IMR-90 (cell line): ENCODE measurements around the gene SPATA24. TPM values are rescaled to one million over a fixed set of nuclear protein-coding genes. Genes with fewer than 3 reads are reported as not detected.

Experiments
- ATAC-seq: fragments of 200-7000 bp; cut with Tn5 transposase; 2 replicates; pipeline ENCODE4 v1.9.1; 2020; ENCODE audit warnings: low read depth, mild to moderate bottlenecking, moderate library complexity
- BruUV-seq: library from RNA; stranded (reverse); fragments of 400-500 nt; replicated peaks from 2 replicates; lab custom pipeline; 2021; lab: Mats Ljungman, UMichigan
- CTCF ChIA-PET: fragments of 300-600 bp; formaldehyde crosslinking; extraction: SDS; loops from one replicate; lab custom pipeline; 2021; ENCODE audit warnings: antibody characterized with exemption; lab: Yijun Ruan, JAX
- POLR2A ChIA-PET: fragments of 300-600 bp; sonication (Branson Sonifier 250); formaldehyde crosslinking; loops from one replicate; lab custom pipeline; 2022; ENCODE audit warnings: antibody characterized with exemption; ENCODE audit not compliant: unreplicated experiment; lab: Charles Lee
- DNase-seq: peaks from one replicate; pipeline ENCODE4 v3.0.0; 2013
- H2AFZ ChIP-seq: replicated peaks from 2 replicates; pipeline ENCODE3; 2013; ENCODE audit warnings: low read length, mild to moderate bottlenecking; ENCODE audit not compliant: poor library complexity
- H2AK5ac ChIP-seq: 2 replicates; pipeline ENCODE4 v1.6.1; 2013; ENCODE audit warnings: low read depth, low read length, inconsistent platforms
- H2AK9ac ChIP-seq: replicated peaks from 2 replicates; pipeline ENCODE3; 2013; ENCODE audit warnings: mild to moderate bottlenecking, low read depth, low read length, moderate library complexity; ENCODE audit not compliant: poor library complexity
- H2BK120ac ChIP-seq: 2 replicates; pipeline ENCODE4 v1.6.1; 2013; ENCODE audit warnings: low read depth, low read length, inconsistent platforms
- H2BK15ac ChIP-seq: 3 replicates; pipeline ENCODE4 v1.6.1; 2013; ENCODE audit warnings: low read depth, low read length, inconsistent platforms
- H2BK20ac ChIP-seq: 2 replicates; pipeline ENCODE4 v1.6.1; 2013; ENCODE audit warnings: low read depth, mild to moderate bottlenecking, inconsistent platforms, low read length, moderate library complexity
- H2BK5ac ChIP-seq: 2 replicates; pipeline ENCODE4 v1.6.1; 2013; ENCODE audit warnings: mild to moderate bottlenecking, low read depth, low read length, inconsistent platforms; ENCODE audit not compliant: poor library complexity, severe bottlenecking
- H3K14ac ChIP-seq: replicated peaks from 2 replicates; pipeline ENCODE4 v1.6.1; 2013; ENCODE audit warnings: low read depth, low read length, inconsistent platforms
- H3K18ac ChIP-seq: 2 replicates; pipeline ENCODE4 v1.6.1; 2013; ENCODE audit warnings: low read depth, low read length, control low read depth
- H3K23ac ChIP-seq: 2 replicates; pipeline ENCODE4 v1.6.1; 2013; ENCODE audit warnings: low read depth, low read length, inconsistent platforms
- H3K27ac ChIP-seq: 2 replicates; pipeline ENCODE4 v1.5.1; 2013; ENCODE audit warnings: mild to moderate bottlenecking, control low read depth, low read length; ENCODE audit not compliant: insufficient read depth
- H3K27me3 ChIP-seq: 2 replicates; pipeline ENCODE4 v1.6.1; 2013; ENCODE audit warnings: low read length; ENCODE audit not compliant: control insufficient read depth, insufficient read depth
- H3K36me3 ChIP-seq: 2 replicates; pipeline ENCODE4 v1.6.1; 2013; ENCODE audit warnings: low read length, mixed read lengths; ENCODE audit not compliant: control insufficient read depth, insufficient read depth
- H3K4ac ChIP-seq: 2 replicates; pipeline ENCODE4 v1.6.1; 2013; ENCODE audit warnings: low read depth, low read length, inconsistent platforms
- H3K4me1 ChIP-seq: 2 replicates; pipeline ENCODE4 v1.6.1; 2013; ENCODE audit warnings: low read length, mixed read lengths; ENCODE audit not compliant: control insufficient read depth, insufficient read depth
- H3K4me2 ChIP-seq: 2 replicates; pipeline ENCODE4 v1.6.1; 2013; ENCODE audit warnings: low read depth, mild to moderate bottlenecking, control low read depth, low read length, moderate library complexity
- H3K4me3 ChIP-seq: 2 replicates; pipeline ENCODE4 v1.5.1; 2013; ENCODE audit warnings: low read depth, mild to moderate bottlenecking, control low read depth, low read length, moderate library complexity; ENCODE audit not compliant: insufficient read depth
- H3K56ac ChIP-seq: 2 replicates; pipeline ENCODE4 v1.6.1; 2013; ENCODE audit warnings: low read length, inconsistent platforms; ENCODE audit not compliant: insufficient read depth; ENCODE audit errors: extremely low read depth
- H3K79me1 ChIP-seq, 2 experiments: 2 replicates each; pipeline ENCODE4 v1.6.1; 2013; ENCODE audit warnings: low read length in 2 of 2, inconsistent platforms in 1 of 2, low read depth in 1 of 2
- H3K9ac ChIP-seq: 2 replicates; pipeline ENCODE4 v1.6.1; 2013; ENCODE audit warnings: low read depth, low read length, control low read depth
- H3K9me1 ChIP-seq: 2 replicates; pipeline ENCODE4 v1.6.1; 2013; ENCODE audit warnings: low read length, inconsistent platforms; ENCODE audit not compliant: insufficient read depth
- H3K9me3 ChIP-seq: 2 replicates; pipeline ENCODE4 v1.6.1; 2013; ENCODE audit warnings: low read length; ENCODE audit not compliant: control insufficient read depth, insufficient read depth
- H4K20me1 ChIP-seq: 2 replicates; pipeline ENCODE4 v1.6.1; 2013; ENCODE audit warnings: low read length, inconsistent platforms; ENCODE audit not compliant: insufficient read depth
- H4K5ac ChIP-seq: 2 replicates; pipeline ENCODE4 v1.6.1; 2013; ENCODE audit warnings: mild to moderate bottlenecking, low read depth, low read length, control low read depth
- H4K8ac ChIP-seq, 2 experiments: 2 replicates each; pipeline ENCODE4 v1.6.1; 2013; ENCODE audit warnings: low read depth in 2 of 2, low read length in 2 of 2, control low read depth in 1 of 2, inconsistent platforms in 1 of 2
- H4K91ac ChIP-seq: 2 replicates; pipeline ENCODE4 v1.6.1; 2013; ENCODE audit warnings: low read depth, low read length, inconsistent platforms; ENCODE audit not compliant: insufficient read depth
- BHLHE40 ChIP-seq: fragments of 150-350 bp; IDR thresholded peaks from 2 replicates; pipeline ENCODE4 v1.6.1; 2016; ENCODE audit warnings: mild to moderate bottlenecking, low read depth, low read length
- MAZ ChIP-seq: IDR thresholded peaks from 2 replicates; pipeline ENCODE4 v1.6.1; 2012; ENCODE audit warnings: low read depth, mild to moderate bottlenecking, low read length, improper control_type of control experiment, moderate library complexity, borderline replicate concordance
- RFX5 ChIP-seq: IDR thresholded peaks from 2 replicates; pipeline ENCODE4 v1.8.0; 2012; ENCODE audit warnings: low read depth, mild to moderate bottlenecking, low read length, moderate library complexity
- WGBS, 2 experiments: methylation state at CpG; one replicate each; pipeline versions ENCODE4 v1.1.5 to v1.1.7; 2013; ENCODE audit warnings: missing lambda C conversion rate in 2 of 2; ENCODE audit not compliant: insufficient read length in 1 of 2; ENCODE audit errors: extremely low coverage in 2 of 2; 5-methylcytosine and 5-hydroxymethylcytosine counted together
- dilution Hi-C: fragments of 300-500 bp; cut with HindIII; formaldehyde crosslinking; loops from one replicate; pipeline ENCODE4 v1.14.3; 2018; ENCODE audit warnings: low sequenced_read_pairs; ENCODE audit not compliant: unreplicated experiment
- in situ Hi-C: fragments of 300-500 bp; cut with MboI; formaldehyde crosslinking; loops from 3 replicates; pipeline ENCODE4 v1.14.3; 2019; ENCODE audit warnings: low sequenced_read_pairs, inconsistent platforms, mixed read lengths
- intact Hi-C: fragments of 100-400 bp; cut with micrococcal nuclease; formaldehyde crosslinking; loops from 2 replicates; pipeline ENCODE4 v1.10.0; 2022
- polyA plus RNA-seq, 3 experiments: library from polyadenylated mRNA; depleted of rRNA; stranded (reverse); fragments of >200 nt; gene quantifications; 2 replicates each; pipeline ENCODE4 v1.2.3, GENCODE V29; 2012; ENCODE audit warnings: low replicate concordance in 1 of 3
- total RNA-seq: library from RNA; depleted of rRNA; stranded (reverse); fragments of >200 nt; gene quantifications from 2 replicates; pipeline ENCODE4 v1.2.3, GENCODE V29; 2012

Gene SPATA24
- total and polyA plus RNA-seq, 2 of the 4 experiments (the other 2 are of a cell fraction), result 4.1 to 4.3 TPM

- dilution Hi-C loops (no loop called here), intact Hi-C loops (no loop called here), in situ Hi-C loops (no loop called here)
- H2BK20ac ChIP-seq, result no peak overlapping the region
- no peak overlapping the region for H3K4me3 ChIP-seq
- no peaks in the 10 kb centered on the region for H3K36me3 ChIP-seq
- ATAC-seq (no peak), DNase-seq (no peak)
- no peak overlapping the region for H2BK120ac ChIP-seq
- H4K5ac ChIP-seq, result no peak overlapping the region
- no peak overlapping the region for H3K4me2 ChIP-seq
- BruUV-seq, result no TSS peak
- peaks cover 16% of the 10 kb centered on the region; the same call in 1 of the 2 replicates for H3K9me3 ChIP-seq
- H3K18ac ChIP-seq, result no peak overlapping the region
- H3K56ac ChIP-seq, result no peak overlapping the region
- peaks cover 28% of the 10 kb centered on the region for H3K27me3 ChIP-seq
- ChIA-PET CTCF (no interaction called here), POLR2A (no interaction called here)
- WGBS, 2 experiments, result 56% methylated on average over 2 of the region's 8 CpGs; no CpG with 5 or more reads in 1 of the 2 experiments
- no peak overlapping the region for H2BK15ac ChIP-seq
- no peaks in the 10 kb centered on the region for H3K9me1 ChIP-seq
- H4K8ac ChIP-seq, result no peak overlapping the region
- H4K20me1 ChIP-seq, result no peaks in the 10 kb centered on the region
- no peaks in the 10 kb centered on the region for H3K79me1 ChIP-seq
- no peak overlapping the region for H4K91ac ChIP-seq
- H3K27ac ChIP-seq, result no peak overlapping the region
- no peak overlapping the region for H3K9ac ChIP-seq
- no peak overlapping the region for H2AK9ac ChIP-seq
- H3K14ac ChIP-seq, result no peak overlapping the region
- H3K4ac ChIP-seq, result no peak overlapping the region
- no peak overlapping the region for H2BK5ac ChIP-seq
- TF ChIP-seq RFX5 (no peak), BHLHE40 (no peak), MAZ (peak; percentile 29; the same call in 1 of the 2 replicates)
- H2AFZ ChIP-seq, result no peak overlapping the region
- peaks cover 3% of the 10 kb centered on the region; the same call in 1 of the 2 replicates for H3K4me1 ChIP-seq
- H2AK5ac ChIP-seq, result no peak overlapping the region
- no peak overlapping the region for H3K23ac ChIP-seq
Measured at GRCh38 chr5:139395844-139396640, 7.8 kb downstream of the SPATA24 start.
